Vagina (tissue), 2 donors: Measurements from ENCODE around the gene CHST9.

Experiments
- CTCF ChIP-seq, 3 experiments: fragments of 450-650 bp in 2 of 3; fragments of 200-600 bp in 1 of 3; sonication (generic) in 1 of 3; IDR thresholded peaks; one replicate each; pipeline ENCODE4 v1.5.1; 2017 to 2019; ENCODE audit warnings: antibody characterized with exemption in 3 of 3, mild to moderate bottlenecking in 2 of 3, moderate library complexity in 2 of 3
- POLR2AphosphoS5 ChIP-seq, 2 donors: sonication (generic); formaldehyde crosslinking; IDR thresholded peaks; one replicate each; pipeline ENCODE4 v1.9.0; 2017; ENCODE audit warnings: antibody characterized with exemption in 2 of 2, mild to moderate bottlenecking in 2 of 2, low read depth in 1 of 2; ENCODE audit not compliant: insufficient read depth in 1 of 2

- TF ChIP-seq CTCF (IDR thresholded peaks at IDR 0.05) (no peak), POLR2AphosphoS5 (IDR thresholded peaks at IDR 0.05; ENCODE audit: insufficient read depth in 1 of 2, low read depth in 1 of 2) (no peak)
These were observed 75.7 kb downstream of the CHST9 start for GRCh38 chr18:27109451-27109850.
